ENCODE results near the gene POLR2J3.
"Not testable (repeated sequence)": the region's sequence is repeated elsewhere in the genome, so short reads cannot be mapped to it uniquely, and the experiment has no call there.

The POLR2J3 gene

DNA sequence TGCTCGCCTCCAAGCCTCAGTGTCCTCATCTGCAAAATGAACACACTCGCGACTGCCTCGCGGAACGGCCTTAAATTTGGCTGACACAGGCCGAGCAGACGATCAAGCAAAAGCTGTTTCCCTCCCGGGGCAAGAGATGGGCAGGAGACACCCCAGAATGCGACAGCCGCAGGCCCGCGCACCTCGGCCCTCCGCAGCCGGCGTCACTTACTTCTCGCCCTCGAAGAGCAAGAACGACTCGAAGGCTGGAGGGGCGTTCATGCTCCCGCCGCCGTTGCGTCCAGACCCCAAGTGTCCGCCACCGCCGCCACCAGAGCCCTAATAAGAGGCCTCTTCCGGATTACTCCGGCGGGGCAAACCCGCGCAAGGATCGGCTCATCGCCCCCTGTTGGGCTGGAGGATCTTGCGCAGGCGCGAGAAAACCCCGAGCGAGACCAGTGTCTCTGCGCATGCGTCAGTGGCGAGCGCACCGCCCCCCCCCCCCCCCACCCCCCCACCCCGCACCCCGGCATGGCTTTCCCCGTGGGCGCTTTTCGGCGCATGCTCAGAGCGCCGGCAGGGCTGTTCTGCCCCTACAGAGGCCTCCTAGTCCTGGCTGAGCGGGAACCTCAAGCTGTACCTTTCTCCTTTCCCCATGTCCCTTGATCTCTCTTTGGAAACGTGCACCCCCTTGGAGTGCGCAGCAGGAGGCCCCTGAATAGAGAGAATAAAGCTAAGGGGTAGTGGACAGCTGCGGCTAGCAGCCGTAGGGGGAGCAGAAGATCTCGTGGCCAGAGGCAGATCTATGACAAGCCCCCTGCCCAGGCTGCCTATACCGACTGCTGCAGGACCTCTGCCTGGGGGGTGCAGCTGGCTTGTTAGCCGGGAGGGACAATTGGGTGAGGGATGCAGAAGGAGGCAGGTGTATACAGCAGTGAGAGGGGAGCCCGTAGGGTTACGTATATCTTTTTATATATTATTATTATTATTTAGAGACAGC lies at the start of gene POLR2J3:
Gene POLR2J3, minus strand, starts transcription at position 323 of the 979 bp plus-strand sequence. Its CDS starts 62 bp downstream, at position 261.
- DNase-seq, result peak; percentile 100

DNA sequence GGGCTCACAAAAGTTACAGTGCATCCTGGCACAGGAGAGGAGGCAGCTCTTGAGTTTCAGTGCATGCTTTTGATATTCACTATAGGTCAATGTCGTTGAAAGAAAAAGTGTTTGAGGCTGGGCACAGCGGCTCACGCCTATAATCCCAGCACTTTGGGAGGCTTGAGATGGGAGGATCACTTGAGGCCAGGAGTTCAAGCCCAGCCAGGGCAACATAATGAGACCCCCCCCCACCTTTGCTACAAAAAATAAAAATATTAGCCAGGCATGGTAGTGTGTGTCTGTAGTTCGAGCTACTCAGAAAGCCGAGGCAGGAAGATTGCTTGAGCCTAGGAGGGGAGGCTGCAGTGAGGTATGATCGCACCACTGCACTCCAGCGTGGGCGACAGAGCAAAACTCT lies 45.7 kb upstream of the POLR2J3 start:
- DNase-seq, result not testable (repeated sequence)

GRCh38 chr7:102616507-102617125 lies 44.2 kb upstream of the POLR2J3 start, which contains the start of gene RASA4:
TSS of gene RASA4 (minus strand) at chr7:102616756. CDS start at chr7:102616689, 67 bp downstream.
- not testable (repeated sequence) for DNase-seq

DNA sequence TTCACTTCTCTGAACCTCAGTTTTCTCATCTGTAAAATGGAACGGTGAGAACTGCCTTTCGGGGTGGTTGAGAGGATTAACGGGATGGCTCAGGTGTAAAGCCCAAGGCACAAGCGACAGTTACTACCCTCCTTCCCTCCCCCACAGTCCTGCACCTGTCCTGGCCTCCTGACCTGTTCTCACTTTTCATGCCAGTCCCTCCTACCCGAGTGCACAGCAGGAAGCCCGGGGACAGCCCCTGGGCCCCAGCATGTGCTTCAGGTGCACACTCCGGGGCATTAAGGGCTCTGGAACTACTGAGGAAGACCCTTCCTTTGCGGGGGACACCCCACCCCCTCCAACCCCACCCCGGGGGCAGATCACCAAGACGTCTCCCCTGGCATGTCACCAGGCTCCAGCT lies 43.5 kb upstream of the POLR2J3 start:
- not testable (repeated sequence) for DNase-seq

GRCh38 chr7:102614873-102615272 lies 42.5 kb upstream of the POLR2J3 start:
- DNase-seq, result not testable (repeated sequence)

DNA sequence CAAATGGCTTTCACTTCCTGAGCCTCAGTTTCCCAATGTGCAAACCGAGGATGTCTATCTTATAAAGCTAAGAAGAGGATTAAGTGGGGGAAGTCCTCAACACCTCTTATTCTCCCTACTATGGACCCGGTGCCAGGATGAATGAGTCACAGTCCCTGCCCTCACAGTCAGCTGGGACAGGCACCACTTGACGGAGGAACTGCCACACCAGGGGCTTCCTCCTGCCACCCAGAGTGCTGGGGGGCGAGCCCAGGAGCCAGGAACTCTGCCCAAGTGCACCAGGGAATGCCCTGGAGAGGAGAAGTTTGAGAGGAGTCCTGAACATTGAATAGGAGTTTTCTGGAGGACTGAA lies 41.9 kb upstream of the POLR2J3 start:
- DNase-seq, result not testable (repeated sequence)

DNA sequence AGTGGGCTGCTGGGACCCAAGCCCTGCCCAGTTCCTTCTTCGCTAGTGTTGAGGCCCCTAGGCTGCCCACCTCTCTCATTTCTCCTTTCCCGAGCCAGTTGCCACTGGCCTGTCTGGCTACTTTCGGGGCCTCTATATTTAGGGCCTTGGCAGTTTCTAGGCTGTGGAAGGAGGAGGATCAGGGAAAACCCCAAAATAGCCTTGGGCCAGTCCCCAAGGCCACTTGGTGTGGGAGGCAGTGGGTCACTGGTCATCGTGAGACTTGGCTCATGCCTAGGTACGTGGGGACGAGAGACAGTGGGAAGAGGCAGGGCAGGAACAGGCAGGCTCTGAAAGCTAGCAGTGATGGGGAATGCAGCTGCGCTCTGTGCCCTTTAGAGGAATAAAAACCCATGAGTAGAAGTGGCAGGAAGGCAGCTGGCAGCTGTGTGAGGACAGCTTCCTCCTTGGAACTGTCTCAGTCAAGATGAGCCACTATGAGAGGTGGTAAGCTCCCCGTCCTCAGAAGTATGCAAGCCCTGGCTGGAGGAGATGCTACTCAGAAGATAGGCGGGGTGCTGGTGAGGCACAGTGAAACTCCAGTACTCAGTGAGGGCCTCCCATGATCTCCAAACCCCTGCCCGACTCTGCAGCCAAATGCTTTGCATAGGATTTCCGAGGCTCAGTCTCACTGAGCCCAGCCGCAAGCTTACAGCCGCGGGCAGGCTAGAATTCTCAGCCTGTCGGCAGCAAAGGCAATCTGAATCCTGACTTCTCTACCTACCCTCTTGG lies 41.4 kb upstream of the POLR2J3 start:
- not testable (repeated sequence) for DNase-seq

- not testable (repeated sequence) for DNase-seq
Measured at GRCh38 chr7:102611675-102612325, 39.4 kb upstream of the POLR2J3 start.

GRCh38 chr7:102611013-102611674 lies 38.8 kb upstream of the POLR2J3 start:
- DNase-seq, result not testable (repeated sequence)

DNA sequence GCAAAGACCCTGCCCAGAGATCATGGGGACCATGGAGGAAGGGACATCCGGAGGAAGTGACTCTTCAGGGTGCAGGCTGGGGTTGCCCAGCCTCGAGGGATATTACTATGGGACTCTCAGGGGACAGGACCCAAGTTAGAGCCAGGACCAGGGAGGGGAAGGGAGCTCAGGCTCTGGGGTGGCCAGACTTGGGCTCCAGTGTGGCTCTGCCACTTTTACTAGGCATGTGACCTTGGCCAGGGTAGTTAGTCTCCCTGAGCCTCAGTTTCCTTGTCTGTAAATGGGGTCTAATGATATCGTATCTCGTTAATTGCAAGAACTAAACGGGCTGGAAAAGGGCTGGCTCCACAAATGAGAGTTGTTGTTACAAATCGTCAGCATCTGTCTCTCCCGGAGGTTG lies 38.1 kb upstream of the POLR2J3 start:
- not testable (repeated sequence) for DNase-seq

GRCh38 chr7:102609734-102610133 lies 37.4 kb upstream of the POLR2J3 start:
- not testable (repeated sequence) for DNase-seq

DNA sequence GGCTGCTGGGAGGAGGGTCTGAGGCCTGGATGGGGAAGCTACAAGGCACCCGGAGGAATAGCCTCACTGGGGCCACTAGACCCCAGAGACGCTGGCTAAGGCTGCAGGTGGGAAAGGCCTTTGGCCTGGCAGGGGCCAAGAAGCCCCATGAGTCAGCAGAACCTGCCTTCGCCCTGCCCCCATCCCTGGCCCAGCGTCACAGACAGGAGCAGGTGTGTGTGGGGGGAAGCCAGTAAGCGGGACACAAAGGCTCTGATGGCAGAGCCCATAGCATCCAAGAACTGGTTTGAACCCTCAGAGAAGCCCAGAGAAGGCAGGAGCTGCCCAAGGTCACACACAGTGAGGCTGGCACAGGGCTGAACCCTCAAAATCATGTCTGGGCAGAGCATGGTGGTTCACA lies 34.5 kb upstream of the POLR2J3 start:
- DNase-seq, result not testable (repeated sequence)

GRCh38 chr7:102604431-102605145 lies 32.2 kb upstream of the POLR2J3 start:
- not testable (repeated sequence) for DNase-seq

DNA sequence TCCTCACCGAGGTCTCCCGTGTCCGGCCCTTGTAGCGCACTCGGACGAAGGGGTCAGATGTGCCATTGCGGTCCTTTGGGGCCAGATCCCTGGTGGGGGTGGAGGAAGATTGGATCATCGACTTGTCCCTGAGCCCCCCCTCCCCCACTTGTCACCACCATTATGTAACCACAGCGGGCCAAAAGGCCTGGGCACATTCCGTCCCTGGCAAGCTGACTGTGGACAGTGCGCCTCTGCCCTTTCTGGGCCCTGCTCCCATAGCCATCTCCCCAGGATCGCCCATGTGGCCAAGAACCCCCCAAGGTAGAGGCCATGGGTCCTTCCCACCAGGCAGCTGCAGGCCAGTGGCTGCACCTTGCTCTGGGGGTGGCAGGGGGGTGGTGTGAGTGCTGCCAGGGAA lies 29.9 kb upstream of the POLR2J3 start:
- not testable (repeated sequence) for DNase-seq

- not testable (repeated sequence) for DNase-seq
Measured at GRCh38 chr7:102599699-102600098, 27.3 kb upstream of the POLR2J3 start.

- not testable (repeated sequence) for DNase-seq
Measured at GRCh38 chr7:102596036-102596435, 23.7 kb upstream of the POLR2J3 start.

DNA sequence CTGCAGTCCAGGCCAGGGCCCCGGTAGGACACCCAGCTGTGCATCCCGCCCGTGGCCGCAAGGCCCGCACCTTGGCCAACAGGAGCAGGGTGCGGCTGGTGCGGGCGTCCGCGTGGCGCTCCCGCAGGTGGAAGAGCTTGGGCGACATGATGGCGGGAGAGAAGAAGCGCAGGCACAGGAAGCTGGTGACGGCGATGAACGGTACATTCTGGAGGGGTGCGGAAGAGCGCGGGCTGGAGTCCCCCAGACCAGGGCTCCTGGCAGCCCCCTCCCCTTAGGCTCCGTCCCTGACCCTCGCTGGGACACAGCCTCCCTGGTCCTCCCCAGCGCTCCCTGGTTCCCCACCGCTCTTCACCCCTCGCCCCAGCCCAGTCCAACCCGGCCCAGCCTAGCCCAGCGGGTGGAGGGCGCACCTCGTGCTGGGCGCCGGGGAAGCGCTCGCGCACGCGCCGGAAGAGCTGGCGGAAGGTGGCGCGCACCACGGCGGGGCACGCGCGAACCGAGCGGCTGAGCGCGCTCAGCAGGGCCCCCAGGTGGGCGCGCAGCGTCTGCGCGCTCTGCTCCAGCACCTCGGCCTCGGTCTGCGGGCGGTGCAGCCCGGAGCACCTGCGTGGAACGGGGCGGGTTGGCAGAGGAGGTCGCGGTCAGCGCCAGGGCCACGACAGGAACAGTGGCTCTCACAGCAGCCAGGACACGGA lies 21.4 kb upstream of the POLR2J3 start:
- not testable (repeated sequence) for DNase-seq

- DNase-seq, result peak; percentile 30
Measured at GRCh38 chr7:102592477-102593019, 20.2 kb upstream of the POLR2J3 start.

- DNase-seq, result not testable (repeated sequence)
Measured at GRCh38 chr7:102589857-102590256, 17.5 kb upstream of the POLR2J3 start.

DNA sequence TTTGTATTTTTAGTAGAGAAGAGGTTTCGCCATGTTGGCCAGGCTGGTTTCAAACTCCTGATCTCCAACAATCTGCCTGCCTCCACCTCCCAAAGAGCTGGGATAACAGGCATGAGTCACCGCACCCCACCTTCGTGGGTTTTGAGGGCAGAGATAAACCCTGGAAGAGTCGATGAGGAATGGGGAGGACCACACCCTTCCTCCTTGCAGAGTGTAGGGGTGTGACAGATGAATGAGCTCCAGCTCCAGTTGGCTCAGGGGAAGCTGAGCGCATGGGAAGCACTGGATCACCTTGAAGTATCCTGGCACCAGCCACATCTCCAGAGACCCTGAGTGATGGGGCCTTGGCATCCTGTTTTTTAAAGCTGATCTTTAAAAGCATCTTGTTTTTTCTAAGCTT lies 11.1 kb upstream of the POLR2J3 start:
- DNase-seq, result not testable (repeated sequence)

All from stimulated activated CD4-positive, alpha-beta T cell treated with anti-CD3 and anti-CD28 coated beads, Interleukin-1b, Interleukin-23, amount 100 ng/mL, for 48 hours (primary cell).